WTC11 (cell line): Measurements from ENCODE around the gene AKT3. TPM values are rescaled to one million over a fixed set of nuclear protein-coding genes. Genes with fewer than 3 reads are reported as not detected.

Experiments used
- ATAC-seq: fragments of 200-7000 bp; cut with Tn5 transposase; 2 replicates; pipeline ENCODE4 v1.10.0; 2021; ENCODE audit warnings: mild to moderate bottlenecking, moderate library complexity
- CTCF ChIA-PET: fragments of 300-600 bp; sonication (Branson Sonifier 250); formaldehyde crosslinking; loops from one replicate; lab custom pipeline; 2021; ENCODE audit warnings: antibody characterized with exemption; lab: Charles Lee
- POLR2A ChIA-PET: fragments of 350-600 bp; sonication (Branson Sonifier 250); formaldehyde crosslinking; loops from one replicate; lab custom pipeline; 2021; ENCODE audit warnings: antibody characterized with exemption; lab: Charles Lee
- DNase-seq: peaks from one replicate; pipeline ENCODE4 v3.0.0; 2021; ENCODE audit warnings: low spot score
- H3K27ac Mint-ChIP-seq: 2 replicates; pipeline ENCODE4 v1.8.0; 2021; ENCODE audit warnings: mixed read lengths
- H3K27me3 Mint-ChIP-seq: 2 replicates; pipeline ENCODE4 v1.8.0; 2021; ENCODE audit warnings: low read depth, mild to moderate bottlenecking, moderate library complexity, mixed read lengths
- H3K36me3 Mint-ChIP-seq: 2 replicates; pipeline ENCODE4 v1.8.0; 2021; ENCODE audit warnings: mixed read lengths
- H3K4me1 Mint-ChIP-seq: 2 replicates; pipeline ENCODE4 v1.8.0; 2022; ENCODE audit warnings: mixed read lengths
- H3K4me3 Mint-ChIP-seq: 2 replicates; pipeline ENCODE4 v1.8.0; 2021; ENCODE audit warnings: mild to moderate bottlenecking, moderate library complexity, mixed read lengths
- H3K9me3 Mint-ChIP-seq: 2 replicates; pipeline ENCODE4 v1.8.0; 2021; ENCODE audit warnings: mixed read lengths
- ATF6 ChIP-seq: sonication (generic); formaldehyde crosslinking; IDR thresholded peaks from 2 replicates; pipeline ENCODE4 v1.8.1; 2023; ENCODE audit warnings: mild to moderate bottlenecking, missing genetic modification reagents
- E2F4 ChIP-seq: sonication (generic); formaldehyde crosslinking; IDR thresholded peaks from 2 replicates; pipeline ENCODE4 v1.8.1; 2022; ENCODE audit warnings: low read depth, mild to moderate bottlenecking, moderate library complexity, missing genetic modification reagents, borderline replicate concordance
- FOXP4 ChIP-seq: sonication (generic); formaldehyde crosslinking; IDR thresholded peaks from 2 replicates; pipeline ENCODE4 v1.8.0; 2022; ENCODE audit warnings: mild to moderate bottlenecking, missing genetic modification reagents
- HMGA2 ChIP-seq: fragments of 250-450 bp; sonication (Bioruptor Pico); IDR thresholded peaks from 2 replicates; pipeline ENCODE4 v1.4.0; 2021; ENCODE audit warnings: mild to moderate bottlenecking, moderate library complexity
- NFATC4 ChIP-seq: fragments of 250-450 bp; sonication (Bioruptor Pico); IDR thresholded peaks from 2 replicates; pipeline ENCODE4 v1.9.0; 2021; ENCODE audit warnings: mild to moderate bottlenecking
- SMAD4 ChIP-seq: sonication (generic); formaldehyde crosslinking; IDR thresholded peaks from 2 replicates; pipeline ENCODE4 v1.8.0; 2022; ENCODE audit warnings: mild to moderate bottlenecking, missing genetic modification reagents
- SOX15 ChIP-seq: fragments of 250-450 bp; sonication (Bioruptor Pico); IDR thresholded peaks from 2 replicates; pipeline ENCODE4 v1.9.0; 2021; ENCODE audit warnings: mild to moderate bottlenecking
- USF1 ChIP-seq: sonication (generic); formaldehyde crosslinking; IDR thresholded peaks from 2 replicates; pipeline ENCODE4 v1.8.0; 2022; ENCODE audit warnings: mild to moderate bottlenecking, missing genetic modification reagents
- ZMAT4 ChIP-seq: fragments of 250-450 bp; sonication (Bioruptor Pico); IDR thresholded peaks from 2 replicates; pipeline ENCODE4 v1.9.0; 2021; ENCODE audit warnings: mild to moderate bottlenecking
- ZNF138 ChIP-seq: sonication (generic); formaldehyde crosslinking; conservative IDR thresholded peaks from 2 replicates; pipeline ENCODE4 v1.8.1; 2022; ENCODE audit warnings: mild to moderate bottlenecking, moderate library complexity, missing genetic modification reagents
- ZNF416 ChIP-seq: fragments of 250-450 bp; sonication (Bioruptor Pico); IDR thresholded peaks from 2 replicates; pipeline ENCODE4 v1.9.0; 2021; ENCODE audit warnings: mild to moderate bottlenecking, inconsistent platforms
- ZNF671 ChIP-seq: fragments of 250-450 bp; sonication (Bioruptor Pico); IDR thresholded peaks from 2 replicates; pipeline ENCODE4 v1.8.0; 2021; ENCODE audit warnings: mild to moderate bottlenecking
- ZSCAN18 ChIP-seq: fragments of 250-450 bp; sonication (Bioruptor Pico); IDR thresholded peaks from 2 replicates; pipeline ENCODE4 v2.1.2; 2022; ENCODE audit warnings: mild to moderate bottlenecking, moderate library complexity
- total RNA-seq: library from RNA; stranded (reverse); gene quantifications from 3 replicates; pipeline ENCODE4 v1.2.3, GENCODE V29; 2021
- TF ChIP-seq, protein P1 (sequence below): fragments of 250-450 bp; sonication (Bioruptor Pico); IDR thresholded peaks from 2 replicates; pipeline ENCODE4 v1.9.0; 2021; ENCODE audit warnings: mild to moderate bottlenecking, borderline replicate concordance
- TF ChIP-seq, protein P2 (sequence below): sonication (generic); formaldehyde crosslinking; IDR thresholded peaks from 2 replicates; pipeline ENCODE4 v1.8.0; 2023; ENCODE audit warnings: missing genetic modification reagents, mild to moderate bottlenecking, borderline replicate concordance
- TF ChIP-seq, protein P3 (sequence below): sonication (generic); formaldehyde crosslinking; conservative IDR thresholded peaks from 2 replicates; pipeline ENCODE4 v1.8.1; 2023; ENCODE audit warnings: mild to moderate bottlenecking, low read depth, missing genetic modification reagents, moderate library complexity

AKT3 gene
- total RNA-seq, 1 experiment from 2014 or later: 38.5 TPM

DNA sequence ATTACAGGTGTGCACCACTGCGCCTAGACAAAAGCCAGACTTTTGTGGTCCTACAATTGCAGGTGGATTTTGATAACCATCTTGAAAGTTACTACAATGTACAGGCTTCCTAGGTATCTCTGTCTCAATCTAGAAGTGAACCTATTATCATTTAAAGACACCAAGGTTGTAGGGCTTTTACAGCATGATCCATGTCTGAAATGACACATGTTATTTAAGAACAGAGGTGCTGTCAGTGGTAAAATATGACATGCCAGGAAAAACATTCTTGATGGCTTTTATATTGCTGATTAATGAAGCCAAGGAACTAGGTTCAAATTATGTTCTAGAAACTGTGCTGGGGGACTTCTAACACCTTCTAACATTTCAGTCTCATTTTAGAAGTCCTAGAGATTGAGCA is 341.1 kb downstream of the AKT3 start (continued):
- TF ChIP-seq HMGA2 (CRISPR knock-in tag) (no peak), E2F4 (no peak), ZNF138 (CRISPR knock-in tag) (no peak), ZNF416 (CRISPR knock-in tag) (no peak)
- TF ChIP-seq, protein P1, sequence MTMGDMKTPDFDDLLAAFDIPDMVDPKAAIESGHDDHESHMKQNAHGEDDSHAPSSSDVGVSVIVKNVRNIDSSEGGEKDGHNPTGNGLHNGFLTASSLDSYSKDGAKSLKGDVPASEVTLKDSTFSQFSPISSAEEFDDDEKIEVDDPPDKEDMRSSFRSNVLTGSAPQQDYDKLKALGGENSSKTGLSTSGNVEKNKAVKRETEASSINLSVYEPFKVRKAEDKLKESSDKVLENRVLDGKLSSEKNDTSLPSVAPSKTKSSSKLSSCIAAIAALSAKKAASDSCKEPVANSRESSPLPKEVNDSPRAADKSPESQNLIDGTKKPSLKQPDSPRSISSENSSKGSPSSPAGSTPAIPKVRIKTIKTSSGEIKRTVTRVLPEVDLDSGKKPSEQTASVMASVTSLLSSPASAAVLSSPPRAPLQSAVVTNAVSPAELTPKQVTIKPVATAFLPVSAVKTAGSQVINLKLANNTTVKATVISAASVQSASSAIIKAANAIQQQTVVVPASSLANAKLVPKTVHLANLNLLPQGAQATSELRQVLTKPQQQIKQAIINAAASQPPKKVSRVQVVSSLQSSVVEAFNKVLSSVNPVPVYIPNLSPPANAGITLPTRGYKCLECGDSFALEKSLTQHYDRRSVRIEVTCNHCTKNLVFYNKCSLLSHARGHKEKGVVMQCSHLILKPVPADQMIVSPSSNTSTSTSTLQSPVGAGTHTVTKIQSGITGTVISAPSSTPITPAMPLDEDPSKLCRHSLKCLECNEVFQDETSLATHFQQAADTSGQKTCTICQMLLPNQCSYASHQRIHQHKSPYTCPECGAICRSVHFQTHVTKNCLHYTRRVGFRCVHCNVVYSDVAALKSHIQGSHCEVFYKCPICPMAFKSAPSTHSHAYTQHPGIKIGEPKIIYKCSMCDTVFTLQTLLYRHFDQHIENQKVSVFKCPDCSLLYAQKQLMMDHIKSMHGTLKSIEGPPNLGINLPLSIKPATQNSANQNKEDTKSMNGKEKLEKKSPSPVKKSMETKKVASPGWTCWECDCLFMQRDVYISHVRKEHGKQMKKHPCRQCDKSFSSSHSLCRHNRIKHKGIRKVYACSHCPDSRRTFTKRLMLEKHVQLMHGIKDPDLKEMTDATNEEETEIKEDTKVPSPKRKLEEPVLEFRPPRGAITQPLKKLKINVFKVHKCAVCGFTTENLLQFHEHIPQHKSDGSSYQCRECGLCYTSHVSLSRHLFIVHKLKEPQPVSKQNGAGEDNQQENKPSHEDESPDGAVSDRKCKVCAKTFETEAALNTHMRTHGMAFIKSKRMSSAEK (CRISPR knock-in tag): no peak

- Mint-ChIP-seq H3K27me3 (no peaks in the 10 kb centered on the region), H3K27ac (no peak overlapping the region), H3K9me3 (no peaks in the 10 kb centered on the region), H3K4me3 (no peak overlapping the region), H3K36me3 (peaks cover 14% of the 10 kb centered on the region), H3K4me1 (peaks cover 37% of the 10 kb centered on the region)
- POLR2A ChIA-PET: interaction anchor here (0.8 kb wide), 1 partner anchor 99 kb away, joined by 7 read pairs; no protein-coding TSS in a partner anchor
- DNase-seq (no peak), ATAC-seq (peak; percentile 66)
- CTCF ChIA-PET: interaction anchor here (0.6 to 1.5 kb wide), 4 partner anchors 14 to 99 kb away, joined by 3 to 6 read pairs (median 4); no protein-coding TSS in a partner anchor
- TF ChIP-seq NFATC4 (CRISPR knock-in tag): no peak
- TF ChIP-seq, protein P2, sequence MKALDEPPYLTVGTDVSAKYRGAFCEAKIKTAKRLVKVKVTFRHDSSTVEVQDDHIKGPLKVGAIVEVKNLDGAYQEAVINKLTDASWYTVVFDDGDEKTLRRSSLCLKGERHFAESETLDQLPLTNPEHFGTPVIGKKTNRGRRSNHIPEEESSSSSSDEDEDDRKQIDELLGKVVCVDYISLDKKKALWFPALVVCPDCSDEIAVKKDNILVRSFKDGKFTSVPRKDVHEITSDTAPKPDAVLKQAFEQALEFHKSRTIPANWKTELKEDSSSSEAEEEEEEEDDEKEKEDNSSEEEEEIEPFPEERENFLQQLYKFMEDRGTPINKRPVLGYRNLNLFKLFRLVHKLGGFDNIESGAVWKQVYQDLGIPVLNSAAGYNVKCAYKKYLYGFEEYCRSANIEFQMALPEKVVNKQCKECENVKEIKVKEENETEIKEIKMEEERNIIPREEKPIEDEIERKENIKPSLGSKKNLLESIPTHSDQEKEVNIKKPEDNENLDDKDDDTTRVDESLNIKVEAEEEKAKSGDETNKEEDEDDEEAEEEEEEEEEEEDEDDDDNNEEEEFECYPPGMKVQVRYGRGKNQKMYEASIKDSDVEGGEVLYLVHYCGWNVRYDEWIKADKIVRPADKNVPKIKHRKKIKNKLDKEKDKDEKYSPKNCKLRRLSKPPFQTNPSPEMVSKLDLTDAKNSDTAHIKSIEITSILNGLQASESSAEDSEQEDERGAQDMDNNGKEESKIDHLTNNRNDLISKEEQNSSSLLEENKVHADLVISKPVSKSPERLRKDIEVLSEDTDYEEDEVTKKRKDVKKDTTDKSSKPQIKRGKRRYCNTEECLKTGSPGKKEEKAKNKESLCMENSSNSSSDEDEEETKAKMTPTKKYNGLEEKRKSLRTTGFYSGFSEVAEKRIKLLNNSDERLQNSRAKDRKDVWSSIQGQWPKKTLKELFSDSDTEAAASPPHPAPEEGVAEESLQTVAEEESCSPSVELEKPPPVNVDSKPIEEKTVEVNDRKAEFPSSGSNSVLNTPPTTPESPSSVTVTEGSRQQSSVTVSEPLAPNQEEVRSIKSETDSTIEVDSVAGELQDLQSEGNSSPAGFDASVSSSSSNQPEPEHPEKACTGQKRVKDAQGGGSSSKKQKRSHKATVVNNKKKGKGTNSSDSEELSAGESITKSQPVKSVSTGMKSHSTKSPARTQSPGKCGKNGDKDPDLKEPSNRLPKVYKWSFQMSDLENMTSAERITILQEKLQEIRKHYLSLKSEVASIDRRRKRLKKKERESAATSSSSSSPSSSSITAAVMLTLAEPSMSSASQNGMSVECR (CRISPR knock-in tag): no peak
- no peak for TF ChIP-seq SOX15
- TF ChIP-seq ZMAT4 (CRISPR knock-in tag): no peak
- no peak for TF ChIP-seq ZSCAN18 (CRISPR knock-in tag)
- TF ChIP-seq ATF6 (CRISPR knock-in tag): no peak
- no peak for TF ChIP-seq FOXP4
- TF ChIP-seq ZNF671 (CRISPR knock-in tag): no peak
- TF ChIP-seq SMAD4 (CRISPR knock-in tag): no peak
- no peak for TF ChIP-seq USF1 (CRISPR knock-in tag)
- TF ChIP-seq, protein P3, sequence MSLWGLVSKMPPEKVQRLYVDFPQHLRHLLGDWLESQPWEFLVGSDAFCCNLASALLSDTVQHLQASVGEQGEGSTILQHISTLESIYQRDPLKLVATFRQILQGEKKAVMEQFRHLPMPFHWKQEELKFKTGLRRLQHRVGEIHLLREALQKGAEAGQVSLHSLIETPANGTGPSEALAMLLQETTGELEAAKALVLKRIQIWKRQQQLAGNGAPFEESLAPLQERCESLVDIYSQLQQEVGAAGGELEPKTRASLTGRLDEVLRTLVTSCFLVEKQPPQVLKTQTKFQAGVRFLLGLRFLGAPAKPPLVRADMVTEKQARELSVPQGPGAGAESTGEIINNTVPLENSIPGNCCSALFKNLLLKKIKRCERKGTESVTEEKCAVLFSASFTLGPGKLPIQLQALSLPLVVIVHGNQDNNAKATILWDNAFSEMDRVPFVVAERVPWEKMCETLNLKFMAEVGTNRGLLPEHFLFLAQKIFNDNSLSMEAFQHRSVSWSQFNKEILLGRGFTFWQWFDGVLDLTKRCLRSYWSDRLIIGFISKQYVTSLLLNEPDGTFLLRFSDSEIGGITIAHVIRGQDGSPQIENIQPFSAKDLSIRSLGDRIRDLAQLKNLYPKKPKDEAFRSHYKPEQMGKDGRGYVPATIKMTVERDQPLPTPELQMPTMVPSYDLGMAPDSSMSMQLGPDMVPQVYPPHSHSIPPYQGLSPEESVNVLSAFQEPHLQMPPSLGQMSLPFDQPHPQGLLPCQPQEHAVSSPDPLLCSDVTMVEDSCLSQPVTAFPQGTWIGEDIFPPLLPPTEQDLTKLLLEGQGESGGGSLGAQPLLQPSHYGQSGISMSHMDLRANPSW (CRISPR knock-in tag): no peak
Measured at GRCh38 chr1:243508303-243508713, 341.7 kb downstream of the AKT3 start.
